Erythroblast (primary cell): Measurements from ENCODE around the gene RIMBP3C.

Source experiments
- GATA1 ChIP-seq: IDR thresholded peaks from 2 replicates; pipeline ENCODE4 v1.6.1; 2011; ENCODE audit warnings: low read depth, mild to moderate bottlenecking, control low read depth, low read length, moderate library complexity
- POLR2A ChIP-seq: IDR thresholded peaks from 2 replicates; pipeline ENCODE4 v1.6.1; 2011; ENCODE audit warnings: mild to moderate bottlenecking, low read length

DNA sequence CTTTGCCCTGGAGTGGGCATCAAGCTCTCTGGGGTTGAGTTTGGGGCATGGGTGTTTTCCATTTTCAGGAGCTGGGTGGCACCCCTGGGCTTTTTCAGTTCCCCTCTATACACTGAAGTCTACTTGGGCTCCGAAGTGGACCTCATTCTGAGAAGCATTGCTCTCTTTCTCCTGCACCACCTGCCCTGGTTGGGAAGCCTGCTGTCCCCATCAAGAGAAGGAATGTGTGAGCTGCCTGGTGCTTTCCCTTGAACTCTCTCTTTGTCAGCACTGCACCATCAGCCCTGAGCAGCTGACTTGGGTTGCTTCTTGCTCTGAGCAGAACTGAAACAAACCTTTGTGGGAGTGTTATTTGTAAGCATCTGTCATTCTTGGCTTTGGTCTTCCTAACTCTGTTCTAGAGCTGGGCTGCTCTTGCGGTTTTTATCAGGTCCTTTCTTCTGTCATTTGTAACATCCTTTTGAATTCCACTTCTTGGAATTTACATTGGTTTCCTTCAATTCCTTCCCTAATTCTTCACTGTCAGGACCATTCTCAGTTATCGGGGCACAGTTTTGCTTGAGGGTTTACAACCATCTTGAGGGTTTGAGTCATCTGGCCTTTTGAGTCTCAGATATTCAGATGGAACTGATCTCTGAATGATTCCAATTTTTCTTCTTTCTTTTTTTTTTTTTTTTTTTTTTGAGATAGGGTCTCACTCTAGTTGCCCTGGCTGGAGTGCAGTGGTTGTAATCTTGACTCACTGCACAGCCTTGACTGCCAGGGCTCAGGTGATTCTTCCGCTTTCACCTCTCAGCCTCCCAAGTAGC, 36.7 kb upstream of the RIMBP3C start:
- no peak for TF ChIP-seq POLR2A
- TF ChIP-seq GATA1, result no peak
